Suppressor macrophage treated with lipopolysaccharide for 1 hour (primary cell): ENCODE measurements around the gene RPS17.
A peak's percentile ranks its signal among the peaks of the same experiment; 100 is the strongest.

Experiments used
- DNase-seq, 3 donors: peaks; one replicate each; pipeline ENCODE4 v3.0.0-alpha.2; 2020 to 2022

The RPS17 gene

GRCh38 chr15:82540055-82540983 is at the start of gene RPS17:
TSS of gene RPS17 (minus strand) at chr15:82540457. CDS start at chr15:82540428, 29 bp downstream.
- DNase-seq: peak; percentile 96 to 98 (median 98)

- DNase-seq: no peak
Observed at GRCh38 chr15:82587805-82588204, 47.5 kb upstream of the RPS17 start.

GRCh38 chr15:82585072-82585471 is 44.8 kb upstream of the RPS17 start:
- peak; percentile 56 to 73 (median 62) for DNase-seq

- no peak for DNase-seq
Observed at GRCh38 chr15:82580713-82581112, 40.5 kb upstream of the RPS17 start.

- DNase-seq: no peak
Observed at GRCh38 chr15:82575335-82575734, 35.1 kb upstream of the RPS17 start.

GRCh38 chr15:82572986-82573385 is 32.7 kb upstream of the RPS17 start:
- no peak for DNase-seq

- no peak for DNase-seq
Observed at GRCh38 chr15:82572311-82572710, 32.1 kb upstream of the RPS17 start.

- peak; percentile 45 to 71 (median 57) for DNase-seq
Observed at GRCh38 chr15:82571722-82572222, 31.5 kb upstream of the RPS17 start.

- no peak for DNase-seq
Observed at GRCh38 chr15:82570721-82571508, 30.7 kb upstream of the RPS17 start.

- DNase-seq: no peak
Observed at GRCh38 chr15:82569834-82570233, 29.6 kb upstream of the RPS17 start.

- DNase-seq: no peak
Observed at GRCh38 chr15:82568986-82569385, 28.7 kb upstream of the RPS17 start.

- no peak for DNase-seq
Observed at GRCh38 chr15:82567661-82568060, 27.4 kb upstream of the RPS17 start.

GRCh38 chr15:82566690-82567089 is 26.4 kb upstream of the RPS17 start:
- no peak for DNase-seq

GRCh38 chr15:82558502-82558901 is 18.2 kb upstream of the RPS17 start:
- DNase-seq: no peak

- DNase-seq: no peak
Observed at GRCh38 chr15:82556315-82557035, 16.2 kb upstream of the RPS17 start.

GRCh38 chr15:82554849-82555248 is 14.6 kb upstream of the RPS17 start:
- DNase-seq: no peak

GRCh38 chr15:82554351-82554750 is 14.1 kb upstream of the RPS17 start:
- DNase-seq: no peak

GRCh38 chr15:82553846-82554245 is 13.6 kb upstream of the RPS17 start:
- no peak for DNase-seq

- DNase-seq: no peak
Observed at GRCh38 chr15:82552861-82553260, 12.6 kb upstream of the RPS17 start.

GRCh38 chr15:82551646-82552247 is 11.5 kb upstream of the RPS17 start:
- peak; percentile 69 to 73 (median 69) for DNase-seq

- DNase-seq: no peak
Observed at GRCh38 chr15:82549199-82549665, 9.0 kb upstream of the RPS17 start.

GRCh38 chr15:82548700-82549099 is 8.4 kb upstream of the RPS17 start:
- peak; percentile 39 to 55 (median 53) for DNase-seq
